ENCODE results near the gene DIS3L2.
"Not testable (repeated sequence)": the region's sequence is repeated elsewhere in the genome, so short reads cannot be mapped to it uniquely, and the experiment has no call there.

Gene DIS3L2

GRCh38 chr2:232365621-232366321 is 404.3 kb downstream of the DIS3L2 start:
- TF ChIP-seq GATA1 (IDR thresholded peaks at IDR 0.05; ENCODE audit: low read depth, low read length) (no peak), POLR2A (IDR thresholded peaks at IDR 0.05; ENCODE audit: low read length) (no peak)
- DNase-seq = peak; percentile 18

GRCh38 chr2:232366461-232366860 is 404.9 kb downstream of the DIS3L2 start:
- not testable (repeated sequence) for DNase-seq

DNA sequence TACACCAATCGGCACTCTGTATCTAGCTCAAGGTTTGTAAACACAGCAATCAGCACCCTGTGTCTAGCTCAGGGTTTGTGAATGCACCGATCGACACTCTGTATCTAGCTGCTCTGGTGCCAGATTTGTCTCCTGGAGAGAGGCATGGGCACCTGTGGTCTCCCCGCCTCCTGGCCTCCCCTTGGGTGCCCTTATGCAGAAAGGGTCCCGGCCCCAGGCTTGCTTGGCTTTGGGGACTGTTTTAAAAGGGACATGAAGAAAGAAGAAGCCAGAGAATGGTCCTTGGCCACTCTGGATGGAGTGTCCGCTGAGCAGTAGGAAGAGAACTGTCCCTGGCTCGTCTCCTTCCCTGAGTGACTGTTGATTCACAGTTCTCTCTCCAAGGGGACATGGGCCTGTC is 405.5 kb downstream of the DIS3L2 start:
- no peak for TF ChIP-seq POLR2A (IDR thresholded peaks at IDR 0.05; ENCODE audit: low read length)
- TF ChIP-seq GATA1 (IDR thresholded peaks at IDR 0.05; ENCODE audit: low read depth, low read length) = no peak
- DNase-seq = no peak

DNA sequence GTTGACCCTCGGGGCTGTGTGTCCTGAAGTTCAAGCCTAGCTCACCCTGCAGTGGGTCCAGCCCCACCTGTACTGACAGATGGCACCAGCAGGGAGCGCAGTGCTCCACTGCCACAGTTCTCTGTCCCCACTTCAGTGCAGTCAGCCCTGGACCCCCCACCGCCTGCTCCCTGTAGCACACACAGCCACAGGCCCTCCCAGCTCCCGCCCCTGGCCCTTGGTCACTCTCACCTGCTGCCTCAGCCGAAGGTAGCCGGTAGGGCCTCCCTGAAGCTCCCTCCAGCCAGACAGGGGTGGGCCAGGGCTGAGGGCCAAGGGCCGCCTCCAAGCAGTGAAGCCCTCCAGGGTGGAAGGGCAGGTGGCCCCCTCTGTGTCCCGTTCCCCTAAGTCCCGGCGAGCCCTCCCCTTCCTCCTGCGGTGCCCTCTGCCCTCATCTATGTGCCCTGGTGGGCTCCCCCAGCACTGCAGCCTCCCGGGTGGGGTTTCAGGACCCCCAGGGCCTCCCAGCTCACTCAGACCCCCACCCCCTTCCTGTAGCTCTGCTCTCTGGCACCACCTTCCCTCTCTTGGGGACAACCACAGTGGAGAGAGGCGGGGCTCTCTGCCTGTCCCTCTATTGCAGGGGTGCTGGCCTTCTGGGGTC is 406.2 kb downstream of the DIS3L2 start:
- TF ChIP-seq GATA1 (IDR thresholded peaks at IDR 0.05; ENCODE audit: low read depth, low read length) (no peak), POLR2A (IDR thresholded peaks at IDR 0.05; ENCODE audit: low read length) (no peak)
- DNase-seq = no peak

DNA sequence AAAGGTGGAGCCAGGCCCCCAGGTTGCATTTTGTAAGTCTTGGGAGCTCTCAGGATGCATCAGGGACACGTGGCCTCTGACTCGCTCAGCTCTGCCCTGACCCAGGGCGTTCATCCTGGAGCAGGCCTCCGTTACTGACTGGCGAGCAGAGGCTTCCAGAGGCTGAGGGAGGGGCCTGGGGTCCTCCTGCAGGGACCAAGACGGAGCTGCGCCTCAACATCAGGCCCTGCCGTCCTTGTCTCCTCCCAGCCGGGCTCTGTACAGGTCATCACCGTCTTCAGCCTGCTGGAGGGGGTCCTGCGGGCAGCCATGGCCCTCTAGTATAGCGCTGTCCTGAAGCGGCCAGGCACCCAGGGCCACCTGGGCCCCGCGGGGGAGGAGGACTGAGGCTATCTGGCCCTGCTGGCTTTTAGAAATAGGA is 406.8 kb downstream of the DIS3L2 start:
- DNase-seq = no peak
- TF ChIP-seq POLR2A (IDR thresholded peaks at IDR 0.05; ENCODE audit: low read length) = no peak
- no peak for TF ChIP-seq GATA1 (IDR thresholded peaks at IDR 0.05; ENCODE audit: low read depth, low read length)

DNA sequence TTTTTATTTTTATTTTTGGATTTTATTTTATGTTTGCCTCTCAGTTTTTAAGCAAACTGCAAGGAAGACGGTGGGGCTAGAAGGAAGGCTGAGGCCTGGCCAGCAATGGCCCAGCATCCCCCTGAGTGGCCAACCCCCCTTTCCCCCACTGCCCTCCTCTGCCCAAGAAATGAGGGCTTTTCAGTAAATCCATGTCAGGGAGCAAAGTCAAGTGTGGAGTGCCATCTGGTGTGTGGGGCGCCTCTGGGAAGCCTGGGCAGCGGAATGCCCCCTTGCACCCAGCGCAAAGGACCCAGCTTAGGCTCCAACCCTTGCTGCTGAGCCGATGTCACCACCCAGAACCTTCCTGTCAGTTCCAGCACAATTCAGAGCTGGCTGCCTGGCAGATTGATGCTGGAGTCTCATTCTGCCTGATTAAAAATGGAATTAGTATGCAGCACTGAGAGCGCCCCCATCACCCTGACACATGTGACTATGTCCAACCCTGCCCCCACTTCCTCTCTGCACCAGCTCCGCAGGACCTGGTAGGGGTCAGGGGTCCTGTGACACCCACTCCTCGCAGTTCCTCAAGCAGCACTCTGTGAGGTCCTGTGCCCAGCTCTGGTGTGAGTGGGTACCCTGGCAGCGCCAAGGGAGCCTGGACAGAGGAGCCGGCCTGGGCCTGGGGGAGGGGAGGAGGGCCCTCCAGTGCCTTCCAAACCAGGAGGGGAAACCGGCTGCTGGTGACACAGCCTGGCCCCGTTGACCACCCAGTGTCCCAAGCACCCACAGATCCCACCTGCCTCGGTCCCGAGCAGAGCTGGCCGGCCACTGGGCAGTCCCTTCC is 407.8 kb downstream of the DIS3L2 start:
- no peak for DNase-seq
- TF ChIP-seq POLR2A (IDR thresholded peaks at IDR 0.05; ENCODE audit: low read length) (no peak), GATA1 (IDR thresholded peaks at IDR 0.05; ENCODE audit: low read depth, low read length) (no peak)

- not testable (repeated sequence) for DNase-seq
These were observed 408.5 kb downstream of the DIS3L2 start for GRCh38 chr2:232370007-232370406.

DNA sequence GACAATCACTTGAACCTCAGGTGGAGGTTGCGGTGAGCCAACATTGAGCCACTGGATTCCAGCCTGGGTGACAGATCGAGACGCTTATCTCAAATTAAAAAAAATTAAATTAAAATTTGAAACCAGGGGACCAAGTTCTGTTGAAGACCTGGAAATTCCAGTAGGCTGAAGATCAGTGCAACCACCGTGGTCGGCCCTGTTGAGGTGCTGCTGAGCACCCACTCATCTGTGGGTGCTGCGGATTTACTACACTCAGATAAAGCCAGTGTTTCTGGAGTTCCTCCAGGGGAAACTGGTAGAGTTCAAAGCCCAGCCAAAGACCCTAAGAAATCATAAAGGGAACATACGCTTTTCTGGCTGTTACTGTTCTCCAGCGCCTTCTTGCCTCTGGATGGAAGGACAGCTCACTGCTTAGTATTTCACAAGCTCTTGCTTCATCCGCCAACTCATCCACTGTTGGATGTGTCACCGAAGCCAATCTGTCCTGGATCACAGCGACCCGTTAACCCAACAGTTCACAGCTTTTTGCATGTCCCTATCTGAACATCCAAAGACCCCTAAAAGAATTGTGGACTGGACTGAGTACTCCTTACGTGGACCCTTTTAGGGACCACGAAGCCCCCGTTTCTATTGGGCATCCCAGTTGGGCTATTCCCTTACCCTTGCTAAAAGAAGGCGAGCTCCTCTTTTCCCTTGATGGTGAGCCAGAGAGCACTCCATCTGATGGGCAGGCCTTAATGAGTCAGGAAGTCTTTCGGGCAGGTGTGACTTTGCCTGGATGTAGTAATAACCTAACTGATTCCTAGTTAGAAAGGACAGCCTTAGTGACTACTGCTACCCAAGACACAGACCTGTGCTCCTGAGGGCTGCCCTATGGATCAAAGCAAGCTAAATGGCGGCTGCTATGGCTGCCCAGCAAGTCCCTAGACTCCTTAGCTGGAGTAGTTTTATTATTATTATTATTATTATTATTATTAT is 411.0 kb downstream of the DIS3L2 start:
- peak in 1 of 2 experiments; percentile 8 for DNase-seq
- TF ChIP-seq GATA1 (IDR thresholded peaks at IDR 0.05; ENCODE audit: low read depth, low read length) (no peak), POLR2A (IDR thresholded peaks at IDR 0.05; ENCODE audit: low read length) (no peak)

DNA sequence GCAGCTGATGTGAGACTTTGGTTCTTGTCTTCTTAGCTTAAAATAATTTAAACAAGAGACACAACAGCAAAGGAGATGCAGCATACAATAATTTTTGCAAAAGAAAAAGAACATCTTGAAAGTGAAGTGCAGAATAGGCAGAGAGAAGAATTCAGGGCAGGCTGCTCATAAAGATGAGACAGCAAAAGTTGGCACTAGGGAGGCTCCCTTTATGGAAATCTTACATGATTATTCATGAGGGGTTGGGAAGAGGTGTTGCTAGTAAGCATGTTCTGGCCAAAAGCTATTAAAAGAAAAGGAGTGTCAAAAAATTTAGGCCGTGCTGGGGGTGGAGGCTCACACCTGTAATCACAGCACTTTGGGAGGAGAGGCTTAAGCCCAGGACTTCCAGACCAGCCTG is 412.8 kb downstream of the DIS3L2 start:
- no peak for DNase-seq

GRCh38 chr2:232375164-232375563 is 413.7 kb downstream of the DIS3L2 start:
- no peak for DNase-seq
- no peak for TF ChIP-seq POLR2A (IDR thresholded peaks at IDR 0.05; ENCODE audit: low read length)
- TF ChIP-seq GATA1 (IDR thresholded peaks at IDR 0.05; ENCODE audit: low read depth, low read length) = no peak

More for the DNA sequence above, 412.8 kb downstream of the DIS3L2 start:
- TF ChIP-seq POLR2A (IDR thresholded peaks at IDR 0.05; ENCODE audit: low read length) = no peak
- no peak for TF ChIP-seq GATA1 (IDR thresholded peaks at IDR 0.05; ENCODE audit: low read depth, low read length)

- no peak for TF ChIP-seq POLR2A (IDR thresholded peaks at IDR 0.05; ENCODE audit: low read length)
- TF ChIP-seq GATA1 (IDR thresholded peaks at IDR 0.05; ENCODE audit: low read depth, low read length) = no peak
- DNase-seq = no peak
These were observed 414.7 kb downstream of the DIS3L2 start for GRCh38 chr2:232376260-232376659.

DNA sequence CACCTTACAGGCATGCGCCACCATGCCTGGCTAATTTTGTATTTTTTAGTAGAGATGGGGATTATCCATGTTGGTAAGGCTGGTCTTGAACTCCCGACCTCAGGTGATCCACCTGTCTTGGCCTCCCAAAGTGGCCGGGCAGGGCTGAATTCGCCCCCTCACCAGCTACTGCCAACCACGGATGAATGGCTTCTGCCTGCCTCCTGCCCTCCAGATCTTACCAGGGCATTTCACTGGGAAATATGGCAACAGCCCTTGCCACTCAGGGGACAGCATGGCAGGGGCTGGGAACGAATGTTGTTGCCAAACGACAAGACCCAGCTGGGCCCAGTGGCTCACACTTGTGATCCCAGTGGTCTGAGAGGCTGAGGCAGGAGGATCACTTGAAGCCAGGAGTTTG is 415.2 kb downstream of the DIS3L2 start:
- no peak for DNase-seq
- TF ChIP-seq GATA1 (IDR thresholded peaks at IDR 0.05; ENCODE audit: low read depth, low read length) = no peak
- no peak for TF ChIP-seq POLR2A (IDR thresholded peaks at IDR 0.05; ENCODE audit: low read length)

GRCh38 chr2:232377319-232377718 is 415.8 kb downstream of the DIS3L2 start:
- DNase-seq = no peak
- no peak for TF ChIP-seq POLR2A (IDR thresholded peaks at IDR 0.05; ENCODE audit: low read length)
- no peak for TF ChIP-seq GATA1 (IDR thresholded peaks at IDR 0.05; ENCODE audit: low read depth, low read length)

Measured in erythroblast (primary cell).